Measurements from ENCODE around the gene ANKRD1.

DNA sequence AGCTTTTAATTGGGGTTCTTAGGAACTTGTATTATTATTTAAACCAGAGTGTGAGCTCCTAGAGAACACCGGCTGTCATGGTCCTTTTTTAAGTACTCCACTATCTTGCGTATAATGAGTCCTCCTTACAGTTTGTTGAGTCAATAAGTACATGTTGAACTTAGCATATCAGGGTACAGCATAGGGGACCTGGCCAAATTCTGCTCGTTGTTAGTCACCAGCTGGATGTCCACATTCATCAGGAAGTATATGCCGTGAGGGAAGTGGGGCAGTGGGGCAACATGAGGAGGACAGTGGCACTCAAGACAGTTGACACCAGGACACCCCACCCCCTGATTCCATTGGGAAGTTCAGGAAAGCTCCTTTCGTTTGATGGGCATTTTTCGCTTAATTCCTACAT, 32.5 kb downstream of the ANKRD1 start:
- TF ChIP-seq POLR2AphosphoS5 (IDR thresholded peaks at IDR 0.05): no peak
- TF ChIP-seq, protein P1, sequence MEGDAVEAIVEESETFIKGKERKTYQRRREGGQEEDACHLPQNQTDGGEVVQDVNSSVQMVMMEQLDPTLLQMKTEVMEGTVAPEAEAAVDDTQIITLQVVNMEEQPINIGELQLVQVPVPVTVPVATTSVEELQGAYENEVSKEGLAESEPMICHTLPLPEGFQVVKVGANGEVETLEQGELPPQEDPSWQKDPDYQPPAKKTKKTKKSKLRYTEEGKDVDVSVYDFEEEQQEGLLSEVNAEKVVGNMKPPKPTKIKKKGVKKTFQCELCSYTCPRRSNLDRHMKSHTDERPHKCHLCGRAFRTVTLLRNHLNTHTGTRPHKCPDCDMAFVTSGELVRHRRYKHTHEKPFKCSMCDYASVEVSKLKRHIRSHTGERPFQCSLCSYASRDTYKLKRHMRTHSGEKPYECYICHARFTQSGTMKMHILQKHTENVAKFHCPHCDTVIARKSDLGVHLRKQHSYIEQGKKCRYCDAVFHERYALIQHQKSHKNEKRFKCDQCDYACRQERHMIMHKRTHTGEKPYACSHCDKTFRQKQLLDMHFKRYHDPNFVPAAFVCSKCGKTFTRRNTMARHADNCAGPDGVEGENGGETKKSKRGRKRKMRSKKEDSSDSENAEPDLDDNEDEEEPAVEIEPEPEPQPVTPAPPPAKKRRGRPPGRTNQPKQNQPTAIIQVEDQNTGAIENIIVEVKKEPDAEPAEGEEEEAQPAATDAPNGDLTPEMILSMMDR (IDR thresholded peaks at IDR 0.05): no peak
